GM12878 (cell line): Measurements from ENCODE around the gene SELENOO. TPM values are rescaled to one million over a fixed set of nuclear protein-coding genes. Genes with fewer than 3 reads are reported as not detected.

Source experiments
- ATF7 ChIP-seq: fragments of 450-650 bp; IDR thresholded peaks from 2 replicates; pipeline ENCODE4 v1.6.1; 2016; ENCODE audit warnings: low read depth, mild to moderate bottlenecking
- BHLHE40 ChIP-seq, 2 experiments: fragments of 450-650 bp in 1 of 2; IDR thresholded peaks; 2 replicates each; pipeline ENCODE4 v1.6.1; 2011 to 2017; ENCODE audit warnings: low read depth in 2 of 2, borderline replicate concordance in 1 of 2, improper control_type of control experiment in 1 of 2, low read length in 1 of 2, mild to moderate bottlenecking in 1 of 2
- CHD2 ChIP-seq: IDR thresholded peaks from 2 replicates; pipeline ENCODE4 v1.6.1; 2011; ENCODE audit warnings: low read depth, low read length, improper control_type of control experiment, borderline replicate concordance
- HDAC2 ChIP-seq: fragments of 200-600 bp; sonication (generic); IDR thresholded peaks from 2 replicates; pipeline ENCODE4 v1.6.1; 2017
- IKZF2 ChIP-seq, 2 experiments: fragments of 450-650 bp; IDR thresholded peaks; 2 replicates each; pipeline ENCODE4 v1.6.1; 2017; ENCODE audit warnings: mild to moderate bottlenecking in 2 of 2, moderate library complexity in 2 of 2
- MYC ChIP-seq: IDR thresholded peaks from 2 replicates; pipeline ENCODE4 v1.6.1; 2011; ENCODE audit warnings: mild to moderate bottlenecking, low read length, moderate library complexity, inconsistent platforms; ENCODE audit not compliant: insufficient read depth, insufficient replicate concordance, insufficient read length, severe bottlenecking
- RBBP5 ChIP-seq: fragments of 200-600 bp; sonication (generic); conservative IDR thresholded peaks from 2 replicates; pipeline ENCODE4 v1.6.1; 2016
- SMARCA5 ChIP-seq: fragments of 450-650 bp; IDR thresholded peaks from 2 replicates; pipeline ENCODE4 v1.6.1; 2017; ENCODE audit warnings: mild to moderate bottlenecking
- SPI1 ChIP-seq: IDR thresholded peaks from 2 replicates; pipeline ENCODE4 v1.6.1; 2011; ENCODE audit warnings: low read depth, mild to moderate bottlenecking, low read length, moderate library complexity, borderline replicate concordance; ENCODE audit not compliant: insufficient read depth
- TCF12 ChIP-seq: IDR thresholded peaks from 2 replicates; pipeline ENCODE4 v1.6.1; 2011; ENCODE audit warnings: low read depth, mild to moderate bottlenecking, low read length
- TCF3 ChIP-seq: IDR thresholded peaks from 2 replicates; pipeline ENCODE4 v1.6.1; 2012; ENCODE audit warnings: low read depth, mild to moderate bottlenecking, low read length, borderline replicate concordance; ENCODE audit not compliant: insufficient read depth
- ZNF207 ChIP-seq: fragments of 450-650 bp; IDR thresholded peaks from 2 replicates; pipeline ENCODE4 v1.6.1; 2014; ENCODE audit warnings: antibody characterized with exemption, mild to moderate bottlenecking, borderline replicate concordance
- polyA plus RNA-seq, 11 experiments: library from polyadenylated mRNA; depleted of rRNA in 4 of 11; unstranded in 6 of 11; stranded (reverse) in 5 of 11; fragments of >200 nt; fragmentation: Nextera tagmentation in 4 of 11; fragmentation: Illumina TruSeq in 1 of 11; extraction: Ambion mirVana in 4 of 11; extraction: Trizol in 1 of 11; gene quantifications; 1 replicate in 1 of 11; 2 replicates in 10 of 11; pipeline versions ENCODE4 v1.2.1 to v1.2.3, GENCODE V29; 2011 to 2016; ENCODE audit warnings: inconsistent platforms in 2 of 11, missing spikeins in 2 of 11, low read depth in 1 of 11
- total RNA-seq, 4 experiments: library from RNA; depleted of rRNA in 3 of 4; stranded (reverse); fragments of >200 nt in 3 of 4; fragmentation: Illumina TruSeq in 1 of 4; extraction: Trizol in 1 of 4; gene quantifications; 2 replicates each; pipeline versions ENCODE4 v1.2.1 to v1.2.3, GENCODE V29; 2013 to 2021
- TF ChIP-seq, protein P1 (sequence below): IDR thresholded peaks from 2 replicates; pipeline ENCODE4 v1.6.1; 2012; ENCODE audit warnings: low read depth, low read length, improper control_type of control experiment
- TF ChIP-seq, protein P2 (sequence below): fragments of 450-650 bp; IDR thresholded peaks from 2 replicates; pipeline ENCODE4 v1.6.1; 2016; ENCODE audit warnings: mild to moderate bottlenecking
- TF ChIP-seq, protein P3 (sequence below): fragments of 450-650 bp; IDR thresholded peaks from 2 replicates; pipeline ENCODE4 v1.6.1; 2016; ENCODE audit warnings: mild to moderate bottlenecking, moderate library complexity, borderline replicate concordance
- TF ChIP-seq, protein P4 (sequence below): IDR thresholded peaks from 2 replicates; pipeline ENCODE4 v1.6.1; 2011; ENCODE audit warnings: borderline replicate concordance, low read depth, mild to moderate bottlenecking, moderate library complexity, low read length; ENCODE audit not compliant: insufficient read depth, poor library complexity, severe bottlenecking
- TF ChIP-seq, protein P5 (sequence below): fragments of 450-650 bp; IDR thresholded peaks from 2 replicates; pipeline ENCODE4 v1.6.1; 2017; ENCODE audit warnings: mild to moderate bottlenecking, moderate library complexity

Gene SELENOO
- total and polyA plus RNA-seq, 10 of the 15 experiments (the other 5 are each of a cell fraction or from before 2014, with no cell fraction given): 0.42 to 23.3 (median 3.3) TPM

DNA sequence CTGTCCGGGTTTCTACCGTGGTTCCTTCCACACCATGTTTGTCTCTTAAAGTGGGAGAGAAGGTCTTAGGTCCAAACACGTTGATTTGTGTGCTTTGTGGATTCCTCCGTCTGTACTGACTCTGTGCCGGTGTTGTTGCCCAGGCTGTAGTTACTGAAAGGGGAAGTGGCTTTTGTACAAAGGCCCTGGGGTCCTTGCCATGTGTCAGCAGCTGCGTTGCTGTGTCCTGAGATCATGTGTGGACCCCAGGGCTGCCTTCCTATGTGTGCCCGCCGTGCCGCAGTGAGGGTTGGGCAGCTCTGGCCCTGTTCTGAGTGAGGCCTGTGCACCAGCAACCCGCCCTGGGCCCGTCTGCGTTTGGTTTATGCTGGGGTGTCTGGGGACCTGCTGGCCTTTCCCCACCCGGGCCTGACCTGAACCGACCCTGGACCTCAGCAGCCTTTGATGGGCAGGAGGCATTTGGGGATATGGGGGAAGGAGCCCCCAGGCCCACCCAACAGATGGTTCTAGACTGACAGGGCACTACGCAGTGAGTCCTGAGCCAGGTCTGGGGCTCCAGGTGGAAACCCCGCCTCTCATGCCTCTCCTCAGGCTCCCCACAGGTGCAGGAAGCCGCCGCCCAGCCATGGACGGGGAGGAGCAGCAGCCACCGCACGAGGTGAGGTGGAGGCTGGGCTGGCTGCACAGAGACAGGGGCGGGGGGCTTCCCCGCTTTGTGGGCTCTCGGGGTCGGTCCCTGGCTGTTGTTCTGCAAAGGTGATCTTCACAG is 8.2 kb upstream of the SELENOO start (continued):
- TF ChIP-seq CHD2 (0 out of 2 replicates have a peak, but pooled peaks have one; percentile 34), IKZF2 (IDR thresholded peaks at IDR 0.05) (no peak), BHLHE40 (IDR thresholded peaks at IDR 0.05; ENCODE audit: borderline replicate concordance in 1 of 2, low read depth in 2 of 2, low read length in 1 of 2) (peak in 1 of 2 experiments; percentile 26; a peak in 2 of 4 replicates), TCF12 (0 out of 2 replicates have a peak, but pooled peaks have one; percentile 9), ZNF207 (no peak), HDAC2 (no peak), RBBP5 (no peak), MYC (no peak), ATF7 (no peak), SPI1 (peak; percentile 95), TCF3 (0 out of 2 replicates have a peak, but pooled peaks have one; percentile 5), SMARCA5 (peak; percentile 52; the same call in 1 of the 2 replicates)
- TF ChIP-seq, protein P1, sequence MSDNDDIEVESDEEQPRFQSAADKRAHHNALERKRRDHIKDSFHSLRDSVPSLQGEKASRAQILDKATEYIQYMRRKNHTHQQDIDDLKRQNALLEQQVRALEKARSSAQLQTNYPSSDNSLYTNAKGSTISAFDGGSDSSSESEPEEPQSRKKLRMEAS: peak; percentile 35; the same call in 1 of the 2 replicates
- TF ChIP-seq, protein P2, sequence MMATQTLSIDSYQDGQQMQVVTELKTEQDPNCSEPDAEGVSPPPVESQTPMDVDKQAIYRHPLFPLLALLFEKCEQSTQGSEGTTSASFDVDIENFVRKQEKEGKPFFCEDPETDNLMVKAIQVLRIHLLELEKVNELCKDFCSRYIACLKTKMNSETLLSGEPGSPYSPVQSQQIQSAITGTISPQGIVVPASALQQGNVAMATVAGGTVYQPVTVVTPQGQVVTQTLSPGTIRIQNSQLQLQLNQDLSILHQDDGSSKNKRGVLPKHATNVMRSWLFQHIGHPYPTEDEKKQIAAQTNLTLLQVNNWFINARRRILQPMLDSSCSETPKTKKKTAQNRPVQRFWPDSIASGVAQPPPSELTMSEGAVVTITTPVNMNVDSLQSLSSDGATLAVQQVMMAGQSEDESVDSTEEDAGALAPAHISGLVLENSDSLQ: peak; percentile 15; the same call in 1 of the 2 replicates
- TF ChIP-seq, protein P3, sequence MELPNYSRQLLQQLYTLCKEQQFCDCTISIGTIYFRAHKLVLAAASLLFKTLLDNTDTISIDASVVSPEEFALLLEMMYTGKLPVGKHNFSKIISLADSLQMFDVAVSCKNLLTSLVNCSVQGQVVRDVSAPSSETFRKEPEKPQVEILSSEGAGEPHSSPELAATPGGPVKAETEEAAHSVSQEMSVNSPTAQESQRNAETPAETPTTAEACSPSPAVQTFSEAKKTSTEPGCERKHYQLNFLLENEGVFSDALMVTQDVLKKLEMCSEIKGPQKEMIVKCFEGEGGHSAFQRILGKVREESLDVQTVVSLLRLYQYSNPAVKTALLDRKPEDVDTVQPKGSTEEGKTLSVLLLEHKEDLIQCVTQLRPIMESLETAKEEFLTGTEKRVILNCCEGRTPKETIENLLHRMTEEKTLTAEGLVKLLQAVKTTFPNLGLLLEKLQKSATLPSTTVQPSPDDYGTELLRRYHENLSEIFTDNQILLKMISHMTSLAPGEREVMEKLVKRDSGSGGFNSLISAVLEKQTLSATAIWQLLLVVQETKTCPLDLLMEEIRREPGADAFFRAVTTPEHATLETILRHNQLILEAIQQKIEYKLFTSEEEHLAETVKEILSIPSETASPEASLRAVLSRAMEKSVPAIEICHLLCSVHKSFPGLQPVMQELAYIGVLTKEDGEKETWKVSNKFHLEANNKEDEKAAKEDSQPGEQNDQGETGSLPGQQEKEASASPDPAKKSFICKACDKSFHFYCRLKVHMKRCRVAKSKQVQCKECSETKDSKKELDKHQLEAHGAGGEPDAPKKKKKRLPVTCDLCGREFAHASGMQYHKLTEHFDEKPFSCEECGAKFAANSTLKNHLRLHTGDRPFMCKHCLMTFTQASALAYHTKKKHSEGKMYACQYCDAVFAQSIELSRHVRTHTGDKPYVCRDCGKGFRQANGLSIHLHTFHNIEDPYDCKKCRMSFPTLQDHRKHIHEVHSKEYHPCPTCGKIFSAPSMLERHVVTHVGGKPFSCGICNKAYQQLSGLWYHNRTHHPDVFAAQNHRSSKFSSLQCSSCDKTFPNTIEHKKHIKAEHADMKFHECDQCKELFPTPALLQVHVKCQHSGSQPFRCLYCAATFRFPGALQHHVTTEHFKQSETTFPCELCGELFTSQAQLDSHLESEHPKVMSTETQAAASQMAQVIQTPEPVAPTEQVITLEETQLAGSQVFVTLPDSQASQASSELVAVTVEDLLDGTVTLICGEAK: no peak
- TF ChIP-seq, protein P4, sequence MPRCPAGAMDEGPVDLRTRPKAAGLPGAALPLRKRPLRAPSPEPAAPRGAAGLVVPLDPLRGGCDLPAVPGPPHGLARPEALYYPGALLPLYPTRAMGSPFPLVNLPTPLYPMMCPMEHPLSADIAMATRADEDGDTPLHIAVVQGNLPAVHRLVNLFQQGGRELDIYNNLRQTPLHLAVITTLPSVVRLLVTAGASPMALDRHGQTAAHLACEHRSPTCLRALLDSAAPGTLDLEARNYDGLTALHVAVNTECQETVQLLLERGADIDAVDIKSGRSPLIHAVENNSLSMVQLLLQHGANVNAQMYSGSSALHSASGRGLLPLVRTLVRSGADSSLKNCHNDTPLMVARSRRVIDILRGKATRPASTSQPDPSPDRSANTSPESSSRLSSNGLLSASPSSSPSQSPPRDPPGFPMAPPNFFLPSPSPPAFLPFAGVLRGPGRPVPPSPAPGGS: no peak
- TF ChIP-seq, protein P5, sequence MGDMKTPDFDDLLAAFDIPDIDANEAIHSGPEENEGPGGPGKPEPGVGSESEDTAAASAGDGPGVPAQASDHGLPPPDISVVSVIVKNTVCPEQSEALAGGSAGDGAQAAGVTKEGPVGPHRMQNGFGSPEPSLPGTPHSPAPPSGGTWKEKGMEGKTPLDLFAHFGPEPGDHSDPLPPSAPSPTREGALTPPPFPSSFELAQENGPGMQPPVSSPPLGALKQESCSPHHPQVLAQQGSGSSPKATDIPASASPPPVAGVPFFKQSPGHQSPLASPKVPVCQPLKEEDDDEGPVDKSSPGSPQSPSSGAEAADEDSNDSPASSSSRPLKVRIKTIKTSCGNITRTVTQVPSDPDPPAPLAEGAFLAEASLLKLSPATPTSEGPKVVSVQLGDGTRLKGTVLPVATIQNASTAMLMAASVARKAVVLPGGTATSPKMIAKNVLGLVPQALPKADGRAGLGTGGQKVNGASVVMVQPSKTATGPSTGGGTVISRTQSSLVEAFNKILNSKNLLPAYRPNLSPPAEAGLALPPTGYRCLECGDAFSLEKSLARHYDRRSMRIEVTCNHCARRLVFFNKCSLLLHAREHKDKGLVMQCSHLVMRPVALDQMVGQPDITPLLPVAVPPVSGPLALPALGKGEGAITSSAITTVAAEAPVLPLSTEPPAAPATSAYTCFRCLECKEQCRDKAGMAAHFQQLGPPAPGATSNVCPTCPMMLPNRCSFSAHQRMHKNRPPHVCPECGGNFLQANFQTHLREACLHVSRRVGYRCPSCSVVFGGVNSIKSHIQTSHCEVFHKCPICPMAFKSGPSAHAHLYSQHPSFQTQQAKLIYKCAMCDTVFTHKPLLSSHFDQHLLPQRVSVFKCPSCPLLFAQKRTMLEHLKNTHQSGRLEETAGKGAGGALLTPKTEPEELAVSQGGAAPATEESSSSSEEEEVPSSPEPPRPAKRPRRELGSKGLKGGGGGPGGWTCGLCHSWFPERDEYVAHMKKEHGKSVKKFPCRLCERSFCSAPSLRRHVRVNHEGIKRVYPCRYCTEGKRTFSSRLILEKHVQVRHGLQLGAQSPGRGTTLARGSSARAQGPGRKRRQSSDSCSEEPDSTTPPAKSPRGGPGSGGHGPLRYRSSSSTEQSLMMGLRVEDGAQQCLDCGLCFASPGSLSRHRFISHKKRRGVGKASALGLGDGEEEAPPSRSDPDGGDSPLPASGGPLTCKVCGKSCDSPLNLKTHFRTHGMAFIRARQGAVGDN: peak; percentile 49; the same call in 1 of the 2 replicates
